Astrocyte of the spinal cord (primary cell): ENCODE data around the gene KLHL25.
A peak's percentile ranks its signal among the peaks of the same experiment; 100 is the strongest.

Experiments used
- DNase-seq: peaks from one replicate; pipeline ENCODE4 v3.0.0; 2011; ENCODE audit warnings: low read depth, low spot score
- H3K4me3 ChIP-seq: 2 replicates; pipeline ENCODE4 v1.5.1; 2011; ENCODE audit warnings: low read depth, mild to moderate bottlenecking, low read length, moderate library complexity
- CTCF ChIP-seq: IDR thresholded peaks from 2 replicates; pipeline ENCODE4 v1.5.1; 2012; ENCODE audit warnings: low read depth, mild to moderate bottlenecking, low read length, inconsistent platforms
- in situ Hi-C: cut with HindIII; loops from 2 replicates; pipeline ENCODE4 v1.10.0; 2017; ENCODE audit warnings: low sequenced_read_pairs

KLHL25 gene

GRCh38 chr15:85794598-85795336 is at the start of gene KLHL25:
KLHL25 (minus strand) TSS chr15:85794925; CDS start chr15:85769810, 25,115 bp downstream.
- no peak for TF ChIP-seq CTCF
- DNase-seq = peak; percentile 96
- in situ Hi-C loops = no loop called here
- H3K4me3 ChIP-seq = peak within 1 kb of the TSS; percentile 60

- TF ChIP-seq CTCF = no peak
- H3K4me3 ChIP-seq = no peak overlapping the region
- in situ Hi-C loops = no loop called here
- DNase-seq = no peak
These were observed 46.1 kb upstream of the KLHL25 start for GRCh38 chr15:85840802-85841152.

- peak; percentile 82 for TF ChIP-seq CTCF
- DNase-seq = peak; percentile 58
- in situ Hi-C loops = no loop called here
- H3K4me3 ChIP-seq = peak overlapping the region; percentile 35
These were observed 45.5 kb upstream of the KLHL25 start for GRCh38 chr15:85840079-85840801.

- in situ Hi-C loops = no loop called here
- H3K4me3 ChIP-seq = no peak overlapping the region
- no peak for DNase-seq
- TF ChIP-seq CTCF = no peak
These were observed 44.9 kb upstream of the KLHL25 start for GRCh38 chr15:85839643-85840042.

GRCh38 chr15:85838655-85839054 is 43.9 kb upstream of the KLHL25 start:
- H3K4me3 ChIP-seq = no peak overlapping the region
- no peak for TF ChIP-seq CTCF
- in situ Hi-C loops = no loop called here
- DNase-seq = no peak

- in situ Hi-C loops = no loop called here
- H3K4me3 ChIP-seq = no peak overlapping the region
- no peak for TF ChIP-seq CTCF
- DNase-seq = no peak
These were observed 43.2 kb upstream of the KLHL25 start for GRCh38 chr15:85837881-85838280.
